ENCODE measurements around the gene CLDN17. TPM values are rescaled to one million over a fixed set of nuclear protein-coding genes. Genes with fewer than 3 reads are reported as not detected.

Gene CLDN17
- total and polyA plus RNA-seq, 12 donors, result not detected

- Histone ChIP-seq H3K9me3 (replicated peaks in 1 of 3) (no peaks in the 10 kb centered on the region), H3K27ac (no peak overlapping the region), H3K36me3 (replicated peaks in 1 of 2) (no peaks in the 10 kb centered on the region), H3K4me1 (replicated peaks in 1 of 2) (no peaks in the 10 kb centered on the region), H3K4me3 (no peak overlapping the region), H3K27me3 (no peaks in the 10 kb centered on the region)
- intact Hi-C loops (cut with DNase I), result no loop called here
- TF ChIP-seq POLR2A (IDR thresholded peaks at IDR 0.05) (no peak), CTCF (IDR thresholded peaks at IDR 0.05) (no peak)
- 62 to 83% (median 76%) methylated on average over 3 of the region's 3 CpGs for WGBS, 4 donors
- no peak for DNase-seq
Observed at GRCh38 chr21:30168086-30168485, 1.5 kb upstream of the CLDN17 start.

- Histone ChIP-seq H3K4me1 (replicated peaks in 1 of 2) (no peaks in the 10 kb centered on the region), H3K27ac (no peak overlapping the region), H3K4me3 (no peak overlapping the region), H3K9me3 (replicated peaks in 1 of 3) (no peaks in the 10 kb centered on the region), H3K27me3 (no peaks in the 10 kb centered on the region), H3K36me3 (replicated peaks in 1 of 2) (no peaks in the 10 kb centered on the region)
- no peak for DNase-seq
- intact Hi-C loops (cut with DNase I), result no loop called here
- WGBS, 4 donors, result 80 to 91% (median 84%) methylated on average over 6 to 9 of the region's 9 CpGs
- no peak for TF ChIP-seq POLR2A (IDR thresholded peaks at IDR 0.05)
- no peak for TF ChIP-seq CTCF (IDR thresholded peaks at IDR 0.05)
Observed at GRCh38 chr21:30166171-30166570, 434 bp downstream of the CLDN17 start.

- no peak for DNase-seq
- Histone ChIP-seq H3K27me3 (no peaks in the 10 kb centered on the region), H3K4me3 (no peak overlapping the region), H3K4me1 (replicated peaks in 1 of 2) (no peaks in the 10 kb centered on the region), H3K9me3 (replicated peaks in 1 of 3) (no peaks in the 10 kb centered on the region), H3K36me3 (replicated peaks in 1 of 2) (no peaks in the 10 kb centered on the region), H3K27ac (no peak overlapping the region)
- TF ChIP-seq POLR2A (IDR thresholded peaks at IDR 0.05), result no peak
- no peak for TF ChIP-seq CTCF (IDR thresholded peaks at IDR 0.05)
- 69 to 88% (median 76%) methylated on average over 1 of the region's 1 CpG for WGBS, 4 donors
- intact Hi-C loops (cut with DNase I), result no loop called here
Observed at GRCh38 chr21:30164796-30165195, 1.8 kb downstream of the CLDN17 start.

- H3K27me3 ChIP-seq, result no peaks in the 10 kb centered on the region
- DNase-seq, result no peak
- no peaks in the 10 kb centered on the region for H3K4me1 ChIP-seq (replicated peaks in 1 of 2)
- TF ChIP-seq CTCF (IDR thresholded peaks at IDR 0.05), result no peak
- TF ChIP-seq POLR2A (IDR thresholded peaks at IDR 0.05), result no peak
- H3K36me3 ChIP-seq (replicated peaks in 1 of 2), result no peaks in the 10 kb centered on the region
- H3K27ac ChIP-seq, result no peak overlapping the region
- H3K9me3 ChIP-seq (replicated peaks in 1 of 3), result no peaks in the 10 kb centered on the region
- intact Hi-C loops (cut with DNase I), result no loop called here
- H3K4me3 ChIP-seq, result no peak overlapping the region
- 41 to 78% (median 65%) methylated on average over 1 of the region's 1 CpG for WGBS, 4 donors
Observed at GRCh38 chr21:30153697-30154340, 12.8 kb downstream of the CLDN17 start.

Data from adrenal gland (tissue), 12 donors.